Breast epithelium (tissue), 3 donors: ENCODE results near the gene DUSP19.

Experiments used
- POLR2AphosphoS5 ChIP-seq, 3 donors: sonication (generic); formaldehyde crosslinking; IDR thresholded peaks; one replicate each; pipeline ENCODE4 v1.6.1; 2017; ENCODE audit warnings: antibody characterized with exemption in 3 of 3
- TF ChIP-seq, protein P1 (sequence below), 3 donors: fragments of 450-650 bp; IDR thresholded peaks; one replicate each; pipeline ENCODE4 v1.5.1; 2016 to 2017; ENCODE audit warnings: antibody characterized with exemption in 3 of 3, mild to moderate bottlenecking in 3 of 3, moderate library complexity in 3 of 3

DNA sequence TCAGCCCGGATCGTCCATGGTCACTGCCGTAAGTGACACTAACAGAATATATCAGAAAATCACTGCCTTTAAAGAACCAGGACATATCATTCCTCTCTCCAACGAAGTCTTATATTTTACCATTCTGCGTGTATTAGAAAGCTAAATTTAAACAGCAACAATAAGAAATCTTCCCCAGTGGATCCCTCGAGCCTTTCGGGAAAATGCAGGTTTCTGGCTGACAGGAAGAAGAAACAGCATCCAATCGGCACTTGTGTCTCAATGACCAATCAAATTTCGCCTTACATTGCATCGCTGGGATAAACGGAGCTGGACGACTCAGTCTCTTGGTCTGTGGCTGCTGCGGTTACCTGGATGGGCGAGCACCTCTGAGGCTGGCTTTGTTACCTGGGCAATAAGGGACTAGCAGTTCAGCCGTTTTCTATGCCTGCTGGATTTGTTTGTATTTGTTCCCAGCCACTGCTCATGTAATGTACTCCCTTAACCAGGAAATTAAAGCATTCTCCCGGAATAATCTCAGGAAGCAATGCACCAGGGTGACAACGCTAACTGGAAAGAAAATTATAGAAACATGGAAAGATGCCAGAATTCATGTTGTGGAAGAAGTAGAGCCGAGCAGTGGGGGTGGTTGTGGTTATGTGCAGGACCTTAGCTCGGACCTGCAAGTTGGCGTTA, at the start of gene DUSP19:
- peak in 2 of 3 donors; percentile 65 to 67 for TF ChIP-seq POLR2AphosphoS5 (IDR thresholded peaks at IDR 0.05)
- TF ChIP-seq, protein P1, sequence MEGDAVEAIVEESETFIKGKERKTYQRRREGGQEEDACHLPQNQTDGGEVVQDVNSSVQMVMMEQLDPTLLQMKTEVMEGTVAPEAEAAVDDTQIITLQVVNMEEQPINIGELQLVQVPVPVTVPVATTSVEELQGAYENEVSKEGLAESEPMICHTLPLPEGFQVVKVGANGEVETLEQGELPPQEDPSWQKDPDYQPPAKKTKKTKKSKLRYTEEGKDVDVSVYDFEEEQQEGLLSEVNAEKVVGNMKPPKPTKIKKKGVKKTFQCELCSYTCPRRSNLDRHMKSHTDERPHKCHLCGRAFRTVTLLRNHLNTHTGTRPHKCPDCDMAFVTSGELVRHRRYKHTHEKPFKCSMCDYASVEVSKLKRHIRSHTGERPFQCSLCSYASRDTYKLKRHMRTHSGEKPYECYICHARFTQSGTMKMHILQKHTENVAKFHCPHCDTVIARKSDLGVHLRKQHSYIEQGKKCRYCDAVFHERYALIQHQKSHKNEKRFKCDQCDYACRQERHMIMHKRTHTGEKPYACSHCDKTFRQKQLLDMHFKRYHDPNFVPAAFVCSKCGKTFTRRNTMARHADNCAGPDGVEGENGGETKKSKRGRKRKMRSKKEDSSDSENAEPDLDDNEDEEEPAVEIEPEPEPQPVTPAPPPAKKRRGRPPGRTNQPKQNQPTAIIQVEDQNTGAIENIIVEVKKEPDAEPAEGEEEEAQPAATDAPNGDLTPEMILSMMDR (IDR thresholded peaks at IDR 0.05): no peak
